Ramos (cell line): ENCODE data around the gene LGALS7.
"Not testable (repeated sequence)": the region's sequence is repeated elsewhere in the genome, so short reads cannot be mapped to it uniquely, and the experiment has no call there.

Experiments
- in situ Hi-C: fragments of 300-500 bp; cut with MboI; formaldehyde crosslinking; loops from one replicate; pipeline ENCODE4 v1.14.3; 2022; ENCODE audit warnings: low sequenced_read_pairs; ENCODE audit not compliant: unreplicated experiment

Gene LGALS7

GRCh38 chr19:38774181-38774950 lies 1.0 kb upstream of the LGALS7 start:
- in situ Hi-C loops, result no loop called here

- in situ Hi-C loops, result not testable (repeated sequence)
These were observed 1.7 kb downstream of the LGALS7 start for GRCh38 chr19:38771569-38771968.

- in situ Hi-C loops, result not testable (repeated sequence)
These were observed 2.4 kb downstream of the LGALS7 start for GRCh38 chr19:38770949-38771275.

- in situ Hi-C loops, result not testable (repeated sequence)
These were observed 2.9 kb downstream of the LGALS7 start for GRCh38 chr19:38770228-38770948.

GRCh38 chr19:38769635-38770211 lies 3.6 kb downstream of the LGALS7 start:
- in situ Hi-C loops, result no loop called here

- in situ Hi-C loops, result no loop called here
These were observed 6.9 kb downstream of the LGALS7 start for GRCh38 chr19:38766276-38767047.

GRCh38 chr19:38765214-38765613 lies 8.1 kb downstream of the LGALS7 start:
- in situ Hi-C loops, result no loop called here

GRCh38 chr19:38763795-38764220 lies 9.5 kb downstream of the LGALS7 start:
- in situ Hi-C loops, result no loop called here

- in situ Hi-C loops, result not testable (repeated sequence)
These were observed 11.4 kb downstream of the LGALS7 start for GRCh38 chr19:38761884-38762389.

- in situ Hi-C loops, result not testable (repeated sequence)
These were observed 12.4 kb downstream of the LGALS7 start for GRCh38 chr19:38760805-38761517.

- in situ Hi-C loops, result no loop called here
These were observed 13.7 kb downstream of the LGALS7 start for GRCh38 chr19:38759590-38760003.

- in situ Hi-C loops, result not testable (repeated sequence)
These were observed 19.1 kb downstream of the LGALS7 start for GRCh38 chr19:38754196-38754595.

GRCh38 chr19:38753783-38754182 lies 19.5 kb downstream of the LGALS7 start:
- in situ Hi-C loops, result not testable (repeated sequence)

- in situ Hi-C loops, result no loop called here
These were observed 28.0 kb downstream of the LGALS7 start for GRCh38 chr19:38745316-38745715.

- in situ Hi-C loops, result no loop called here
These were observed 28.4 kb downstream of the LGALS7 start for GRCh38 chr19:38744874-38745273.

GRCh38 chr19:38744298-38744681 lies 29.0 kb downstream of the LGALS7 start, which contains the start of gene CAPN12:
Gene CAPN12 (minus strand): TSS chr19:38744474. CDS start chr19:38744165, 309 bp downstream.
- in situ Hi-C loops, result no loop called here

- in situ Hi-C loops, result no loop called here
These were observed 29.7 kb downstream of the LGALS7 start for GRCh38 chr19:38743394-38744297.

- in situ Hi-C loops, result no loop called here
These were observed 30.4 kb downstream of the LGALS7 start for GRCh38 chr19:38742906-38743305.

GRCh38 chr19:38742296-38742695 lies 31.0 kb downstream of the LGALS7 start:
- in situ Hi-C loops, result no loop called here
